Dedifferentiated amniotic fluid mesenchymal stem cell (primary cell): ENCODE data around the gene TSPYL2.

Source experiments
- DNase-seq: peaks from one replicate; pipeline ENCODE4 v3.0.0-alpha.2; 2016; ENCODE audit errors: extremely low spot score

Gene TSPYL2

GRCh38 chrX:53081925-53082772 lies at the start of gene TSPYL2:
TSPYL2 (plus strand) TSS chrX:53082367; CDS start chrX:53082499, 132 bp downstream.
- DNase-seq, result peak; percentile 92

GRCh38 chrX:53036149-53036548 lies 46.0 kb upstream of the TSPYL2 start:
- DNase-seq, result no peak

GRCh38 chrX:53039236-53039635 lies 42.9 kb upstream of the TSPYL2 start:
- DNase-seq, result no peak

- no peak for DNase-seq
Measured at GRCh38 chrX:53044995-53045394, 37.2 kb upstream of the TSPYL2 start.

GRCh38 chrX:53047228-53047627 lies 34.9 kb upstream of the TSPYL2 start:
- peak; percentile 15 for DNase-seq

- peak; percentile 37 for DNase-seq
Measured at GRCh38 chrX:53048169-53049126, 33.7 kb upstream of the TSPYL2 start, which contains the start of gene GPR173. GPR173 (plus strand) TSS chrX:53048789; CDS start chrX:53076622, 27,833 bp downstream.

- DNase-seq, result no peak
Measured at GRCh38 chrX:53049127-53049517, 33.0 kb upstream of the TSPYL2 start.

GRCh38 chrX:53050841-53051240 lies 31.3 kb upstream of the TSPYL2 start:
- no peak for DNase-seq

- DNase-seq, result no peak
Measured at GRCh38 chrX:53055244-53055849, 26.8 kb upstream of the TSPYL2 start.

GRCh38 chrX:53056292-53056691 lies 25.9 kb upstream of the TSPYL2 start:
- no peak for DNase-seq

- DNase-seq, result no peak
Measured at GRCh38 chrX:53065104-53065503, 17.1 kb upstream of the TSPYL2 start.

GRCh38 chrX:53071064-53071463 lies 11.1 kb upstream of the TSPYL2 start:
- no peak for DNase-seq

- DNase-seq, result peak; percentile 17
Measured at GRCh38 chrX:53071604-53072417, 10.4 kb upstream of the TSPYL2 start.

GRCh38 chrX:53072418-53073114 lies 9.6 kb upstream of the TSPYL2 start:
- no peak for DNase-seq

- DNase-seq, result no peak
Measured at GRCh38 chrX:53073115-53073586, 9.0 kb upstream of the TSPYL2 start.

- no peak for DNase-seq
Measured at GRCh38 chrX:53075011-53075410, 7.2 kb upstream of the TSPYL2 start.

- DNase-seq, result no peak
Measured at GRCh38 chrX:53076671-53077070, 5.5 kb upstream of the TSPYL2 start.

- DNase-seq, result no peak
Measured at GRCh38 chrX:53077207-53078197, 4.7 kb upstream of the TSPYL2 start.

GRCh38 chrX:53078943-53079342 lies 3.2 kb upstream of the TSPYL2 start:
- DNase-seq, result no peak
